Ovary (tissue), 9 donors: ENCODE results near the gene ROR2. TPM values are rescaled to one million over a fixed set of nuclear protein-coding genes. Genes with fewer than 3 reads are reported as not detected.
"Not testable (repeated sequence)": the region's sequence is repeated elsewhere in the genome, so short reads cannot be mapped to it uniquely, and the experiment has no call there.

Source experiments
- DNase-seq, 5 donors: peaks; one replicate each; pipeline ENCODE4 v3.0.0-alpha.2; 2019 to 2020
- H3K27ac ChIP-seq, 2 donors: fragments of 200-600 bp; one replicate each; pipeline versions ENCODE4 v1.5.1 to v1.8.0; 2019 to 2022
- H3K27me3 ChIP-seq: fragments of 200-600 bp; one replicate; pipeline ENCODE4 v1.8.0; 2022
- H3K36me3 ChIP-seq: fragments of 200-600 bp; sonication (generic); one replicate; pipeline ENCODE4 v1.5.1; 2019
- H3K4me1 ChIP-seq: one replicate; pipeline ENCODE4 v1.8.1; 2013; ENCODE audit warnings: mild to moderate bottlenecking, moderate library complexity; ENCODE audit not compliant: insufficient read depth
- H3K4me3 ChIP-seq: fragments of 200-600 bp; sonication (generic); one replicate; pipeline ENCODE4 v1.5.1; 2017
- H3K9me3 ChIP-seq, 2 donors: fragments of 200-600 bp in 1 of 2; sonication (generic) in 1 of 2; one replicate each; pipeline versions ENCODE4 v1.5.1 to v1.8.1; 2013 to 2019; ENCODE audit warnings: mild to moderate bottlenecking in 1 of 2, moderate library complexity in 1 of 2
- EP300 ChIP-seq: sonication (generic); formaldehyde crosslinking; IDR thresholded peaks from one replicate; pipeline ENCODE4 v1.6.1; 2017; ENCODE audit warnings: antibody characterized with exemption
- POLR2A ChIP-seq: fragments of 450-650 bp; IDR thresholded peaks from one replicate; pipeline ENCODE4 v1.6.1; 2017; ENCODE audit warnings: antibody characterized with exemption, mild to moderate bottlenecking, moderate library complexity
- WGBS, 3 donors: extraction: QIAGEN DNeasy Blood & Tissue Kit in 1 of 3; methylation state at CpG; one replicate each; pipeline versions ENCODE4 v1.1.5 to v1.1.7; 2013 to 2017; 5-methylcytosine and 5-hydroxymethylcytosine counted together
- intact Hi-C, 4 donors: fragments of 100-400 bp; cut with DNase I; formaldehyde crosslinking; loops; one replicate each; pipeline versions ENCODE4 v1.11.0 to v1.15.1; 2022 to 2023
- polyA plus RNA-seq, 2 donors: library from polyadenylated mRNA; stranded (reverse); fragments of 200-250 nt in 1 of 2; fragments of 350-450 nt in 1 of 2; fragmentation: Illumina TruSeq in 1 of 2; extraction: RNeasy Lipid Tissue Mini Kit (QIAGEN cat#74804) in 1 of 2; gene quantifications; one replicate each; pipeline ENCODE4 v1.2.3, GENCODE V29; 2013 to 2014
- total RNA-seq, 7 donors: library from RNA; depleted of rRNA in 2 of 7; stranded (reverse); fragments of >200 nt in 2 of 7; fragmentation: NEBNext Ultra II Directional in 3 of 7; extraction: Animal tissue kit (Norgen Biotek cat#: 25700) in 3 of 7; gene quantifications; one replicate each; pipeline versions ENCODE4 v1.1.0 to v1.2.4, GENCODE V29; 2016 to 2023
- TF ChIP-seq, protein P1 (sequence below), 3 donors: fragments of 450-650 bp in 2 of 3; fragments of 200-600 bp in 1 of 3; IDR thresholded peaks; one replicate each; pipeline versions ENCODE4 v1.5.1 to v1.8.0; 2016 to 2022; ENCODE audit warnings: antibody characterized with exemption in 3 of 3, mild to moderate bottlenecking in 1 of 3
- donor health status: DM: no; HTN: no; CAD: no; lungs with moderate emphysema.
- donor health status: DM: no; HTN: no; CAD: no.
- donor health status: Bipolar disorder and iron deficiency.
- donor health status: DM: yes; HTN: yes; CAD: no.
- donor health status: DM: no; HTN: no; CAD: no.
- donor health status: DM: yes; HTN: yes; CAD: no.

ROR2 gene
- total and polyA plus RNA-seq, 9 donors = 11.4 to 35.5 (median 27.7) TPM

- intact Hi-C loops = loop anchor here in 1 of 4 donors (10.0 kb wide), 1 partner anchor 1847 kb away; no protein-coding TSS in a partner anchor
- no peaks in the 10 kb centered on the region for H3K27me3 ChIP-seq
- no peaks in the 10 kb centered on the region for H3K4me1 ChIP-seq
- H3K4me3 ChIP-seq = no peak overlapping the region
- H3K27ac ChIP-seq = no peak overlapping the region
- DNase-seq = no peak
- no peak for TF ChIP-seq POLR2A
- WGBS, 3 donors = 71 to 78% (median 74%) methylated on average over 20 of the region's 20 CpGs
- no peaks in the 10 kb centered on the region for H3K9me3 ChIP-seq
- no peaks in the 10 kb centered on the region for H3K36me3 ChIP-seq
Measured at GRCh38 chr9:91991721-91992341, 41.8 kb upstream of the ROR2 start.

- DNase-seq = no peak
- no peaks in the 10 kb centered on the region for H3K27me3 ChIP-seq
- intact Hi-C loops = no loop called here
- no peak overlapping the region for H3K27ac ChIP-seq
- no peaks in the 10 kb centered on the region for H3K36me3 ChIP-seq
- H3K4me3 ChIP-seq = no peak overlapping the region
- TF ChIP-seq POLR2A (no peak), EP300 (no peak)
- TF ChIP-seq, protein P1, sequence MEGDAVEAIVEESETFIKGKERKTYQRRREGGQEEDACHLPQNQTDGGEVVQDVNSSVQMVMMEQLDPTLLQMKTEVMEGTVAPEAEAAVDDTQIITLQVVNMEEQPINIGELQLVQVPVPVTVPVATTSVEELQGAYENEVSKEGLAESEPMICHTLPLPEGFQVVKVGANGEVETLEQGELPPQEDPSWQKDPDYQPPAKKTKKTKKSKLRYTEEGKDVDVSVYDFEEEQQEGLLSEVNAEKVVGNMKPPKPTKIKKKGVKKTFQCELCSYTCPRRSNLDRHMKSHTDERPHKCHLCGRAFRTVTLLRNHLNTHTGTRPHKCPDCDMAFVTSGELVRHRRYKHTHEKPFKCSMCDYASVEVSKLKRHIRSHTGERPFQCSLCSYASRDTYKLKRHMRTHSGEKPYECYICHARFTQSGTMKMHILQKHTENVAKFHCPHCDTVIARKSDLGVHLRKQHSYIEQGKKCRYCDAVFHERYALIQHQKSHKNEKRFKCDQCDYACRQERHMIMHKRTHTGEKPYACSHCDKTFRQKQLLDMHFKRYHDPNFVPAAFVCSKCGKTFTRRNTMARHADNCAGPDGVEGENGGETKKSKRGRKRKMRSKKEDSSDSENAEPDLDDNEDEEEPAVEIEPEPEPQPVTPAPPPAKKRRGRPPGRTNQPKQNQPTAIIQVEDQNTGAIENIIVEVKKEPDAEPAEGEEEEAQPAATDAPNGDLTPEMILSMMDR (IDR thresholded peaks at IDR 0.05) = no peak
- WGBS, 3 donors = 90 to 94% (median 91%) methylated on average over 2 of the region's 2 CpGs
- no peaks in the 10 kb centered on the region for H3K4me1 ChIP-seq
- no peaks in the 10 kb centered on the region for H3K9me3 ChIP-seq
Measured at GRCh38 chr9:91986248-91986647, 36.2 kb upstream of the ROR2 start.

DNA sequence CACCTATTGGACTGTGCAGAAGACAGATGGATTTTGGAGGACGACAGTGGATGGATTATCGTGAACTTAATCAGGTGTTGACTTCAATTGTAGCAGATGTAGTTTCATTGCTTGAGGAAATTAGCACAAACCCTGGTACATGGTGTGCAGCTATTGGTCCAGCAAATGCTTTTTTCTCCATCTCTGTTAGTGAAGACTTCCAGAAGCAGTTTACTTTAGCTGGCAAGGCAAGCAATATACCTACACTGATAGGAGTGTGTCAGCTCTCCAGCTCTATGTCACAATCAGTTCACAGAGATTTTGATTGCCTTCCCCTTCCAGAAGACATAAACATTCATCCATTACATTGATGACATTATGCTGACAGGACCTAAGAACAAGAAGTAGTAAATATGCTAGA, 35.7 kb upstream of the ROR2 start:
- Histone ChIP-seq H3K27ac (no peak overlapping the region), H3K4me1 (no peaks in the 10 kb centered on the region), H3K27me3 (no peaks in the 10 kb centered on the region), H3K9me3 (no peaks in the 10 kb centered on the region), H3K36me3 (no peaks in the 10 kb centered on the region), H3K4me3 (no peak overlapping the region)
- 83 to 85% (median 84%) methylated on average over 2 of the region's 2 CpGs for WGBS, 3 donors
- DNase-seq = no peak
- TF ChIP-seq, protein P1 (IDR thresholded peaks at IDR 0.05) = no peak
- TF ChIP-seq EP300 (no peak), POLR2A (no peak)
- intact Hi-C loops = no loop called here

DNA sequence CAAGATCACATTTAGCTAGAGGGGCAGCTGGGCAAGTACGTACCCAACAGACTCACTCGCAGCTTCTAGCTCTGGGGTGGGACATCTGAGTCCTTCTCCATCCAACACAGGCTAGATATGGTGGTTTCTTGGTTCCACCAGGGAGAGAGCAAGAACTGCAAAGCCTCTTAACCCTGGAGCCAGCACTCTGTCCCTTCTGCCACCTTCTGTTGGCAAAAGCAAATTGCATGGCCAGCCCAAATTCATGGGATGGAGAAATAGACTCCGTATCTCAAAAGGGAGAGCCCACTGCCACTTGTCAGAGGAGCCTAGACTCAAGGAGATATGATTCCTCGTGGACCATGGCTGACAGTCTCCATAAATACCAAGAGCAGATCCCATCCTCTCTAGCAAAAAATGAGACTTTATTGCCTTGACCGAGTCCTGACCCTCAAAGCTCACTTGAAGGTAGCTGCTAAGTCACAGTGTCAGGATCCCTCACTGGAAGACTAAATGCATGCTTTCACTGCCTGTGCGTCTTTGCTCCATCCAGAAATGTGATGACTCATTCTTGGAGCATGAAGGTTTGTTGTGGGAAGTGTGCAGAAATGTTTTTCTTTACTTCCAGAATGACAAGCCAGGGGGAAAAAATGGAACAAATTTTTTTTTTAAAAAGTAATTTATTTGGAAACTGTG, 28.8 kb upstream of the ROR2 start:
- intact Hi-C loops = no loop called here
- WGBS, 3 donors = 38 to 46% (median 43%) methylated on average over 6 of the region's 6 CpGs
- no peak overlapping the region for H3K27ac ChIP-seq
- no peaks in the 10 kb centered on the region for H3K9me3 ChIP-seq
- H3K4me3 ChIP-seq = no peak overlapping the region
- H3K27me3 ChIP-seq = no peaks in the 10 kb centered on the region
- TF ChIP-seq, protein P1 (IDR thresholded peaks at IDR 0.05) = no peak
- TF ChIP-seq POLR2A (no peak), EP300 (no peak)
- no peaks in the 10 kb centered on the region for H3K4me1 ChIP-seq
- DNase-seq = no peak
- no peaks in the 10 kb centered on the region for H3K36me3 ChIP-seq

GRCh38 chr9:91975254-91975653, 25.2 kb upstream of the ROR2 start:
- H3K27ac ChIP-seq, H3K4me1 ChIP-seq, DNase-seq, H3K4me3 ChIP-seq, intact Hi-C loops, H3K27me3 ChIP-seq, H3K36me3 ChIP-seq, H3K9me3 ChIP-seq: not testable (repeated sequence)
- WGBS, 3 donors = 89 to 95% (median 94%) methylated on average over 2 of the region's 2 CpGs
